Lower leg skin (tissue), 3 donors: ENCODE results near the gene ERC1.

Source experiments
- CTCF ChIP-seq, 3 donors: fragments of 450-650 bp; IDR thresholded peaks; one replicate each; pipeline ENCODE4 v1.5.1; 2016; ENCODE audit warnings: antibody characterized with exemption in 3 of 3, mild to moderate bottlenecking in 3 of 3, moderate library complexity in 2 of 3
- POLR2A ChIP-seq, 2 donors: fragments of 450-650 bp; IDR thresholded peaks; one replicate each; pipeline ENCODE4 v1.6.1; 2016 to 2017; ENCODE audit warnings: antibody characterized with exemption in 2 of 2, mild to moderate bottlenecking in 1 of 2, moderate library complexity in 1 of 2

- TF ChIP-seq CTCF (IDR thresholded peaks at IDR 0.05) (no peak), POLR2A (IDR thresholded peaks at IDR 0.05) (no peak)
These were observed 139.5 kb downstream of the ERC1 start for GRCh38 chr12:1130571-1130970.
